Keratinocyte (primary cell): ENCODE data around the gene SRPK2.

ENCODE experiments used
- CTCF ChIP-seq, 3 experiments: IDR thresholded peaks in 1 of 3; conservative IDR thresholded peaks in 1 of 3; optimal IDR thresholded peaks in 1 of 3; 2 replicates in 2 of 3; 3 replicates in 1 of 3; pipeline versions ENCODE3 to v1.5.1; 2011; ENCODE audit warnings: low read length in 3 of 3, mild to moderate bottlenecking in 3 of 3, moderate library complexity in 2 of 3, control low read depth in 1 of 3, inconsistent platforms in 1 of 3; ENCODE audit not compliant: insufficient read depth in 2 of 3; ENCODE audit errors: extremely low read depth in 1 of 3
- EZH2 ChIP-seq: IDR thresholded peaks from one replicate; pipeline ENCODE4 v1.6.1; 2012; ENCODE audit warnings: inconsistent platforms, mild to moderate bottlenecking, low read length, moderate library complexity

GRCh38 chr7:105097619-105098018 lies 291.1 kb downstream of the SRPK2 start:
- no peak for TF ChIP-seq CTCF (optimal IDR thresholded peaks at IDR 0.05 in 1 of 3, IDR thresholded peaks at IDR 0.05 in 1 of 3, conservative IDR thresholded peaks at IDR 0.05 in 1 of 3; ENCODE audit: extremely low read depth in 1 of 3, insufficient read depth in 2 of 3, low read length in 3 of 3)
- TF ChIP-seq EZH2, result no peak
